Activated T-helper 9 cell treated with anti-CD3 and anti-CD28 coated beads, Interleukin-2, amount 50 U/mL, for 16 hours (primary cell): Measurements from ENCODE around the gene SHANK2.

ENCODE experiments used
- DNase-seq: peaks from one replicate; pipeline ENCODE4 v3.0.0-alpha.2; 2020; ENCODE audit warnings: low read depth

The SHANK2 gene

DNA sequence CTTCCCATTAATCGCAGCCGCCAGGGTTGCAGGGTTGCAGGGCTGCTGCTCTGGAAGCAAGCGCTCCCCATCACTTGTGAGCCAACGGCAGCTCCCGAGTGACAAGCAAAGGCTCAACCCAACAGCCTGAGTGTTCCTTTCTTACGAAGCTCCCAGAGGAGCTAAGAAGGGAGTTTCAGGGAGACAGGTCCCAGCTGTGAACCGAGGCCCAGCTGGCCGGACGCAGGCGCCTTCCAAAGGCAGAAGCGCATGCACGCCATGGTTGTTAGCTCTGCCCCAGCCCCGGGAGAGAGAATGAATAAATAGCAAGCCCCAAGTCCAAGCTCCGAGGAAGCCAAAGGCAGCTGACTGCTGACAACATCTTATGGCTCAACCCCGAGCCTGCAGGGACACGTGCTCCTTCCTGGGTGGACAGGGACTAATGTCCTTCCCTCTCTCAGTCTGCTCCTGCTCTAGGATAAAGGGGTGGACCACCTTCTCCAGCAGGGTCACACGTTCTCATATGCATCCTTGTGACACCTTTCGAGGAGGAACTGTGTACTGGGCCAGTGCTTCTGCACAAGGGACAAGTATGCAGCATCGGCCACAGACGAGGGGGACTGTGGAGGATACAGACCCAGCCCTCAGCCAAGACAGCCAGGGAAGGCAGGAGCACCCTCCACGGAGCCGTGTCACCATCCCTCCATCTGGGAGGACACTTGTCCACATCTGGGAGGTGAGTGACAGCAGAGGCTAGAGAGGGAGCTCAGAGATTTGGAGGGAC, 29.9 kb downstream of the SHANK2 start:
- no peak for DNase-seq

GRCh38 chr11:71221821-71222220, 30.6 kb downstream of the SHANK2 start:
- DNase-seq, result no peak

- no peak for DNase-seq
Measured at GRCh38 chr11:71221201-71221600, 31.2 kb downstream of the SHANK2 start.

GRCh38 chr11:71218789-71219499, 33.4 kb downstream of the SHANK2 start:
- no peak for DNase-seq

GRCh38 chr11:71215425-71215965, 36.9 kb downstream of the SHANK2 start:
- DNase-seq, result no peak

GRCh38 chr11:71214553-71215424, 37.6 kb downstream of the SHANK2 start:
- no peak for DNase-seq

DNA sequence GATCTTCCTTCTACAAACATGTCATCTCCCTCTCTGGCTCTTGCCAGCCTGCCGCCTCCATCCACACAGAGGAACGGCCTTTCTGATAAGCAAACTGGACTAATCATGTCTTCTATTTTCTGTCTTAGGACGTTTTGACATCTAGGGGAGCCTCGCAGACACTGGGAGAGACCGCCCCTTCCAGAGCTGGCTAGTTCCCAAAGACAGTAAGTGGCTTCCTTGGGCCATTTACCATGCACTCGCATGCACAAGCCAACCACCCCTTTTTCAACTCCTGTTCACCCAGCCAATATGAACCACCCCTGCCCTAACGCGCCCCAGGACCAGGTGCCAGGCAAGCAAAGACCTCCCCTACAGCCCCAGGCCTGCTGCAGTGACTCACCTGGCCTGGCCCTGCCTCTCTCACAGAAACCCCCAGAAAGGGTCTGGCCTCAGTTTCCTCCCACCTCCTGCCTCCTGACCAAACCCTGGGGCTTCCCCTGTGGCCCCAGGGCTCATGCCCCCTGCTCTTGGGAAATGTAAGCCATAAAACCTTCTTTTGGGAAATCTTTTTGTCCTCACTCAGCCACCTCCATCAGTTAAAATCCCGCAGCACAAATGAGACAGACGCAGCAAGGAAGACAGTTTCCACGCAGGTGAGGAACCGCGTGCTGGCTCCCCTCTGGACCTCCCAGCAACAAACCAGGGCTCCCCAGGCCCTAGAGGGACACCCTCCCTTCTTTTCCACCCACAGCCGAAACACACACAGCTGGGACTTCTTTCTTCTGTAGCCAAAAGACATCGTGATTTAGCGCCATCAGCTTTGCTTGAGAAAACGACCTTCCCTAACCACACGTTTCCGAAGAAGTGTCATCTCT, 38.5 kb downstream of the SHANK2 start:
- no peak for DNase-seq

DNA sequence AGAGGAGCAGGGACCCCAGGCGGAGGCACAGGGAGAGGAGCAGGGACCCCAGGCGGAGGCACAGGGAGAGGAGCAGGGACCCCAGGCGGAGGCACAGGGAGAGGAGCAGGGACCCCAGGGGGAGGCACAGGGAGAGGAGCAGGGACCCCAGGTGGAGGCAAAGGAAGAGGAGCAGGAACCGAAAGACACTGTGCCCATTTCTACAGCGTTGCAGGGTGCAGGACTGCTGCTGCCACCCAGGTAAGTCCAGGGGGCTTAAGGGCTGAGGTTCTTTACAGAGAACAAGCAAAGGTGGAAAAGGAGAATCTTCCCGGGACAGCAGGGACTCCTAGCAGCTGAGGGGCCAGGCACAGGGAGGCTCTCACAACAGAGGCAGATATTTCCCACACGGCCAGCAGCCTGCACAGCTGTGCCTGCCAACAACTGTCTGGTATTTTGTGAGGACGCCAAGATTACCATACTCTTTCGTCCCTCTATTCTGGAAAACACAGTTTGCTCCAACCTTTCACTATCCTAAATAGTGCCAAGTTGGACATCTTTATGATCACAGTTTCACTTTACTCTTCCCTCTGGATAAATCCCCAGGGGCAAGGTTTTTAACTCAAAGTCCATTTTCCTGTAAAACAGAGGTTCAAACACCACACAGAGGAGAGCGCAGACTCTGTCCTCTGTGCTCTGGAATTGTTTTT, 39.4 kb downstream of the SHANK2 start:
- no peak for DNase-seq

DNA sequence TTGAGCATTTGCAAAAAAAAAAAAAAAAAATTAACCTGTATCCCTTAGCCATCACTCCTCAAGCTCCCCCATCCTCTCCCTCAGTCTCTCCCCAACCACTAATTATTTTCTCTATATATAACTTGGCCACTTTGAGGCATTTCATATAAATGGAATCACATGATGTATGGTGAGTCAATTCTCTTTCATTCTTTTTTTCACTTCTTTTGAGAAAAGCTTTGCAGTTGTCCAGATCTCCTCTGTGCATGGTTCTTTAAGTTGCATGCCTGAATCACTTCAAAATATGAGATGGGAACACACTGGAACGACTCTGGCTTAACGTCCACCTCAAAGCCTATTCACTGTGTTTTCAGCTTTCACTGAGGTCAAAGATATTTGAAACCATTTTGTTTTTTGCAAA, 40.7 kb downstream of the SHANK2 start:
- no peak for DNase-seq

DNA sequence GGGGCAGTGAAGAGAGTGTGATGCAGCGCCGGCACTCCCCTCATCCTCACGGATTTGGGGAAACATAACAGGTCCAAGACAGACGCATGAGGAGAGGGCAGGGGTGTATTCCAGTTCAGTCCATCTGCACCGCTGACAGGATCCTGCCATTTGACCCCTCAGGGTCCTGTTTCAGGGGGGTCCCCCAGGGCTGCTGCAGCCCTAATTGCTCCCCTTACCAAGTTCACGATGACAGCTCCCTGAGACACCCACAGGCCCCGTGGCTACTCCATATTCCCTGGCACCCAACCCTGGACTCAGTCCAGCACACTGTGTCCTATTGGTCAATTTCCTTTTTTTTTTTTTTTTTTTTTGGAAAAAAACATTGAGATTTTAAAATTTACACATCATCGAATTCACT, 41.5 kb downstream of the SHANK2 start:
- DNase-seq, result no peak

DNA sequence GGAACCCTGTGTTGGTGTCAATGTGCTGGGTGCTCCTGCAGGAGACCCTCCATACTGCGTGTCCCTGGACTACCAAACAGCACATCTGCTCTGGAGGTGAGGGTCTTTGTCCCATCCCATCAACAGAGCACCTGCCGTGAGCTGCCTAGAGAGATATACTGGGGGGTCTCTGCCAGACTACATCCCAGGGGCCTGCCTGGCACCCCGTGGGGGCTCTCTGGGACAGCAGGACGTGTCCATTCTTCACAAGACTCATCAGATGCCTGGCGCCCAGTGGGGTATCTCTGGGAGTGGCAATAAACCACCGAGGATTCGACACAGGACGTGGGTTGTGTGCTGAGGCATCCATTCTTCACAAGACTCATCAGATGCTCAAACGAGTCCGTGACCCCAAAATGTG, 42.7 kb downstream of the SHANK2 start:
- no peak for DNase-seq

GRCh38 chr11:71209181-71209580, 43.2 kb downstream of the SHANK2 start:
- no peak for DNase-seq

DNA sequence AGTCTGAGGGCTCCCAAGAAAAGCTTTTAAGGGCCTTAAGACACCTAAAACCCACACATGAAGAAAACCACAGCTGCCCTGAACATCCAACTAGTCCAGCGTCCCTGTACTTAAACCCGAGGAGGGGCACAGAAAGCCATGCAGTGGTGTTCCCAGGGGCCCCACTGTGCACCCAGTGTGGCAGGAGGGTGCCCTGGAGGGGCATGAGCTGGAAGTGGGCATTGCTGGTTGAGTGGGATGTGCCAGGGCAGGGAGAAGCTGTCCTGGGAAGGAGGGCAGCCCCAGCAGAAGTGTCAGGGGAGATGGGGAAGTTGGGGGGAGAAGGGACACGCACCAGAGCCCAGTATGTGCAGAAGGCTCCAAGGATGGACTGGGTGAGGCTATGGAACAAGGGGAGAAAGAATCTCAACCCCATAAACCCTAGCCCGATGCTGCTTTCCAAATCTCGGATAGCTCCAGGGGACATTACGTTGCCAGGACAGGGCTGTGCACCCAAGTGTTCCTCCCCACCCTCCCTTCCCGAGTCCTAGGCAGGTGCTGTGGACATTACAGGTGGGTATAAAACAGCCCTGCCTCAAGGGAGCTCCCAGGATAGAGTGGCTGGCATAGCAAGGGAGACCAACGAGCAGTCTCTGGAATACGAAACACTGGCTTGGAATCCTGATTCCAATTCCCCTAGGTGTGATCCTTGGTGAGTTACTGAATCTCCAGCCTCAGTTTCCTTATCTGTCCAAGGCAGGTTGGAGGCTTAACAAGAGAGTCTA, 44.2 kb downstream of the SHANK2 start:
- DNase-seq, result no peak

GRCh38 chr11:71207563-71207962, 44.8 kb downstream of the SHANK2 start:
- DNase-seq, result no peak

DNA sequence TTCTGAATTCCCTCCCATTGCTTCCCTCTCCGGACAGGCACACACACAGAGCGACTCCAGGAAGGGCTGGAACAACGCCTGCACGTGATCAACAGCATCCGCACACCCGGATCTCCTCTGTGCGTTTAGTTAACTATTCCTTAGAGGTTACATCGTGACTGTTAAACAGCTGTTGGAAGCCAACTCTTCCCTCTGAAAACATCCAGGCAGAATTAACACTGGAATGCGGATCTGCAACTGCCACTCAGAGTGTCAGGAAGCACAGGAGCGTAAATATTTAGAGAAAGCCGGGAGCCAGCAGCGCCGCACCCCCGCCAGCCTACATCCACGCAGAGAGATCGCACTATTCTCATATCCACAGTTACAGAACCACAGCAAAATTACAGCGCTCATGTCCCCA, 46.2 kb downstream of the SHANK2 start:
- DNase-seq, result no peak

GRCh38 chr11:71204748-71205664, 47.4 kb downstream of the SHANK2 start:
- DNase-seq, result no peak

DNA sequence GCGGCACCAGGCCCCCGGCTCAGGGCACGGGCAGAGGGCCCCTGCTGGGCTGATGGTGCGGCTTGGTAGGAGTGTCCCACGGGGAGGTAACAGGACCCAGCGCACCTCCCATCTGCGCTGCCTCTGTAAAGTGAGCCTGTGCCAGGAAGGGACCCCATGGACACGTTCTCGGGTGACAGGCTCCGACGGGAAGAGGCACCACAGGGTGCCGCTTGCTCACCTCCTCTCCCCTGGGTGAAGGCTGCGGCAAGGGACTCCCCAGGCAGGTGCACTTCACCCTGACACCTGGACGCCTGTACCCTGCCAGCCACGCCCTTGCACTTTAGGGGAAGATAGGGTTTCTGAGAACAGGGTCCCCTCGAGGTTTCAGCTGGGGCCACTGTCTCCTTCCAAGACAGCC, 48.1 kb downstream of the SHANK2 start:
- DNase-seq, result no peak

DNA sequence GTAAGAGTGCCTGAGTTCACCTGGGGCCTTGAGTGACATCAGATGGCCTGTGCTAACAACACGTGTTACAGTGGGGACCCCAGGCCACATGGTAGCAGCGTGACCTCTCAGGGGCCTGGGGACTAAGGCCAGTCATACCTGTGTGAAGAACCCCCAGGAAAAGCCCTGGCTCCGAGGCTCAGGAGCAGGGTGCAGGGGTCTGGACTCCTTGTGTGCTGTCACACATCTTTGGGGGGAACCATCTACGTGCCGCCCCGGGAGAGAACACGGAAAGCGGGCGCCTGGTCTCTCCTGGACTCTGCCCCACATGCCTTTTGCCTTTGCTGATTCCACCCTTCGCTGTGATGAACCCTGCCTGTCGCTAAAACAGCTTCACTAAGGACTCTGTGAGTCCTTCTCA, 48.7 kb downstream of the SHANK2 start:
- DNase-seq, result no peak

- DNase-seq, result no peak
Measured at GRCh38 chr11:71202966-71203365, 49.4 kb downstream of the SHANK2 start.
